GM12892 (cell line): ENCODE data around the gene GRXCR2.
"Not testable (repeated sequence)": the region's sequence is repeated elsewhere in the genome, so short reads cannot be mapped to it uniquely, and the experiment has no call there.

Experiments
- DNase-seq: peaks from one replicate; pipeline ENCODE4 v3.0.0; 2011; ENCODE audit not compliant: insufficient read length
- FAIRE-seq: peaks from 2 replicates; lab custom pipeline; 2011; peaks lifted over from hg19 to GRCh38; lab: Jason Lieb, UNC
- POLR2A ChIP-seq: IDR thresholded peaks from 2 replicates; pipeline ENCODE4 v1.6.1; 2011; ENCODE audit warnings: low read depth, low read length, control low read depth
- POLR2AphosphoS5 ChIP-seq: IDR thresholded peaks from 2 replicates; pipeline ENCODE4 v1.6.1; 2011; ENCODE audit warnings: low read depth, low read length, control low read depth
- TAF1 ChIP-seq: IDR thresholded peaks from 2 replicates; pipeline ENCODE4 v1.6.1; 2011; ENCODE audit warnings: low read depth, mild to moderate bottlenecking, control low read depth, low read length, borderline replicate concordance

GRXCR2 gene

GRCh38 chr5:145867806-145868205 is 5.0 kb downstream of the GRXCR2 start:
- TF ChIP-seq TAF1, result no peak
- FAIRE-seq (no peak), DNase-seq (no peak)

GRCh38 chr5:145864432-145864831 is 8.4 kb downstream of the GRXCR2 start:
- DNase-seq, FAIRE-seq: not testable (repeated sequence)

DNA sequence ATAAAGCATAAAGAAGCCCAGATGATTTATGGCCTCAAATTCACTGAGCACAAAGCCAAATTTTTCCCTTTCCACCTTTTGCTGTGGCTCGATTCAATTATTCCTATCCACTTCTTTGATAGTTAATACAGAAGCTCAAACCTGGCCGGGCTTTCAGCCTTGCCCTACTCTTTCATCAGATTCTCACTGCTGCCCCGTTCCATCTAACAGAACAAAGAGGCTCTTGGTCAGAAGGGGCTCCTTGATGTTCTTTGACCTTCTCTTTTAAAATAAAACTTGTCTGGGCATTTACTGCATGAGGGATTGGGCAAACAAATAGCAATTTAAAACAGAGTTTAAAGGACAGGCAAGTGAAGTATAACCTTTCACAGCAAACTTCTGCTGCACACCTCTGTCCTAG is 9.8 kb downstream of the GRXCR2 start:
- FAIRE-seq, result no peak
- no peak for TF ChIP-seq TAF1
- TF ChIP-seq POLR2A, result no peak
- TF ChIP-seq POLR2AphosphoS5, result no peak
- no peak for DNase-seq

DNA sequence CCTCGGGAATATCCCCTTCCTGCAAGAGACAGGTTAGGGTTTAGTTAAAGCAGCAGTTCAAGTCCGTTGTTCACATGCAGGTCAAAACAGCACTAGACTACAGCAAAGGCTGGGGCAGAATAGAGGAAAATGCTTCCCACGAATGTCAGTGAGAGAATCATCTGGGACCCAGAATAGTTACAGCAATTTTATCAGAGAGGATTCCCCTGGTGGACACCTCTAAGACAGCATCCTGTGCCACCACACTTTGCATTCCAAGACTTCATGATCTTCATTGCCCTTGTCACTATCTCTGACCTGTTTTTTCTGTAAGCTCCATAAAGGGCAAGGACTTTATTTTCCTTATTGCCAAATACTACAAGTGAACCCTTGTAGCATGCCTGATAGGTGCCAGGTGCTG is 12.9 kb downstream of the GRXCR2 start:
- FAIRE-seq (no peak), DNase-seq (no peak)

GRCh38 chr5:145859453-145859852 is 13.4 kb downstream of the GRXCR2 start:
- TF ChIP-seq TAF1, result no peak
- TF ChIP-seq POLR2A, result no peak
- TF ChIP-seq POLR2AphosphoS5, result no peak
- no peak for DNase-seq
- FAIRE-seq, result no peak

More for the DNA sequence above, 12.9 kb downstream of the GRXCR2 start:
- TF ChIP-seq TAF1 (no peak), POLR2A (no peak), POLR2AphosphoS5 (no peak)

GRCh38 chr5:145858959-145859358 is 13.9 kb downstream of the GRXCR2 start:
- no peak for FAIRE-seq
- DNase-seq, result no peak
- TF ChIP-seq POLR2AphosphoS5, result no peak
- no peak for TF ChIP-seq TAF1
- no peak for TF ChIP-seq POLR2A

DNA sequence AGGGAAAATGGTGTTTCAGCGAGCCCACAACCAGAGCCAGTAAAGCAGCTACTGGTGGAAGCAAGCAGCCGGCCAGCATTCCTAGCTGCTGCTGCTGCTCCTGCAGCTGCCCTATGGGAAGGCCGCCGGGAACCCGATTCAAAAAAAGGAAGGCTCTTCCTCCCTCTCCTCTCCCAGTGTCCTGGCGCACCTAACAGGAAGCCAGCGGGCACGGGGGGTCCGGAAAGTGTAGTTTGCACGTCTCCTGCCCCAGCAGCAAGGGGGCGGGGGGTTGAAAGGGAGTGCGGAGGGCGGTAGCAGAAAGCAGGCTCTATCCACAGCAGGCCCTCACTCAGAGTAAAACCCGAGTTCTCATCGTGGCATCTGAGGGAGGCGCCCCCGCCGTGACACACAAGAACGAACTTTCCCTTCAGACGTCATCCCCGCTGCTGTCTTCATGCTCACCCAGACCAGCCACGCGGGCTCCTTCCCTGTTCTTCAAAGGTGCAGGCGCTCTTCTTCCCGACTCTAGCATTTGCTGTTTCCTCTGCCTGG is 16.5 kb downstream of the GRXCR2 start:
- no peak for FAIRE-seq
- TF ChIP-seq TAF1 (no peak), POLR2A (no peak)
- no peak for DNase-seq

- no peak for FAIRE-seq
- no peak for TF ChIP-seq POLR2AphosphoS5
- TF ChIP-seq TAF1, result no peak
- TF ChIP-seq POLR2A, result no peak
- DNase-seq, result no peak
Observed at GRCh38 chr5:145855763-145856267, 17.0 kb downstream of the GRXCR2 start.

DNA sequence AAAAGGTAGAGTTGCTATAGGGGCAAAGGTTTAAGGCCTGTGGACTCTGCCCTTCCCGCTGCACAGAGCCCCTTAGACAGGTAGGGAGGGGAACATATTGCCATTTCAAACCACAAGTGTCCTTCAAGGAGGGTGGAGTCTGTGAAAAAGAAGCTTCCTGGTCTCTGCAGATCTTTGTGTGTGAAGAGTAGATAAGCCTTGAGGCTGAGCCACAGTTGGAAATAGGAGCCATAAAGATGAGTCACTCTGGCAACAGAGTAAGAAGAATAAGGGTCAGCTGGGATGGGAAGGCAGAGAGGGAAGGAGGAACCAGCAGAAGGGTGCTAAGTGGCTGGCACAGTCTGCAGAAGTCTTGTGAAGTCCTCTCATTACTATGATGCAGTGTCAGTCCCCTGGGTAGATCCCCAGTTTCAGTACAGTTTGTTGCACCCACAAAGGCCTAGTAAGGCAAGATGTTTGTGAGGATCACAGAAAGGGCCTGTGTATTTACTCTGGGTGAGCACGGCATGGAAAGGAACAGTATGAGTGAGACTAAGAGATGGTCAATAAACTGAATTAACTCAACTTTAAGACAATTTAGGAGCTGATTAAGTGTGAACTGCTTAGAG is 18.1 kb downstream of the GRXCR2 start:
- TF ChIP-seq POLR2AphosphoS5 (no peak), POLR2A (no peak), TAF1 (no peak)
- FAIRE-seq (no peak), DNase-seq (no peak)

DNA sequence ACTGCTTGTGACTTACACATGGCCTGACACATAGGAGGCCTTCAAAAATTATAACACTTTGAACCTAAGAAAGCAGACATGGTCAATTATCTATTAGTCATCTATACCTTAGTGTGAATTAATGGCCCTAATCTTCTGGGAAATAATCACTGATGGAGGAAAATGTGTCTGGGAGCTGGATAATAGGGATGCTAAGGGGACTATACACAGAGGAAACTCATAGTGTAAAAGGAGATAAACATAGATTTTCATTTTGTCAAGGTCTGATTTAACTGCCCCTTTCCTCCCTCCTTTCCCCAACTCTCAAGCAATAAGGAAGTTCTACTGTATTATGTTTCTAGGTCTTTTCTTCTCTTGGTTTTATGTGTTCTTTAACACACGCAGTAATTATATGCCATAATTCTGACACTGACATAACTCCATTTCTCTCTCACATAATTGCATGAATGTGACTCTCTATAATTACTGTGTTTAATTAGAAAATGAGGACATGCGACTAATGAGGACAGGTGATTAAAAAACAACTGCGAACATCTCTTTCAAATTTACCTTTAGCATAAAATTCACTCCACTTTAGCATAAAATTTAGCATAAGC is 18.9 kb downstream of the GRXCR2 start:
- FAIRE-seq (no peak), DNase-seq (no peak)
- TF ChIP-seq POLR2AphosphoS5 (no peak), TAF1 (no peak), POLR2A (no peak)

- no peak for TF ChIP-seq TAF1
- no peak for TF ChIP-seq POLR2AphosphoS5
- TF ChIP-seq POLR2A, result no peak
- DNase-seq, result no peak
- no peak for FAIRE-seq
Observed at GRCh38 chr5:145852990-145853389, 19.8 kb downstream of the GRXCR2 start.

DNA sequence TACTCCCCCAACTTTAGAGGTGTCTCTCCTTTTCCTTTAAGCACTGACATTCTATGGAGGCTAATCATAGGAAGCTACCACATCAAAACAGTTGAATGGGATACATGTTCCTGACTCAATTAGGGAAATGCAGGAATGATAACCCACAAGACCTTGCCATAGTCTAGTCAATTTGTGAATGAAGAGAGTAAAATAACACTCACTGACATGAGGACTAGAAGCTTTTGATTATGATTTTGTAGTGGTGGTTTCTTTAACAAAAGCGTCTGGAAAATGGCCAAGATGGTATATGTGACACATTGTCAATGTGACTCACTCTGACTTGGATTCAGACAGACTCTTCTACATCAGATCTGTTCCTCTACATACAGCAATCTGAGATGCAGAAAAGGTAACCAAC is 24.0 kb downstream of the GRXCR2 start:
- FAIRE-seq (no peak), DNase-seq (no peak)
- TF ChIP-seq POLR2AphosphoS5 (no peak), TAF1 (no peak), POLR2A (no peak)
